OCI-LY1 (cell line): ENCODE measurements around the gene OAT.

Source experiments
- H2AFZ ChIP-seq: fragments of 200-600 bp; sonication (generic), shearing (Covaris generic); 2 replicates; pipeline ENCODE4 v1.6.0; 2014; ENCODE audit warnings: antibody characterized with exemption, mild to moderate bottlenecking, low read length
- H3F3A ChIP-seq: fragments of 200-600 bp; sonication (generic), shearing (Covaris generic); 2 replicates; pipeline ENCODE4 v1.6.0; 2014; ENCODE audit warnings: mild to moderate bottlenecking, antibody characterized with exemption, low read length, moderate library complexity; ENCODE audit not compliant: insufficient read depth
- H3K27ac ChIP-seq: fragments of 200-600 bp; sonication (generic); 2 replicates; pipeline ENCODE4 v1.5.1; 2014; ENCODE audit warnings: low read length, mixed run types, mild to moderate bottlenecking, low read depth; ENCODE audit not compliant: poor library complexity, severe bottlenecking
- H3K27me3 ChIP-seq: fragments of 200-600 bp; sonication (generic); 2 replicates; pipeline ENCODE4 v1.6.0; 2014; ENCODE audit warnings: antibody characterized with exemption, mild to moderate bottlenecking, low read length, moderate library complexity; ENCODE audit not compliant: insufficient read depth
- H3K36me3 ChIP-seq: fragments of 200-600 bp; sonication (generic); 2 replicates; pipeline ENCODE4 v1.6.1; 2014; ENCODE audit warnings: mild to moderate bottlenecking, antibody characterized with exemption, low read length, moderate library complexity, mixed read lengths; ENCODE audit not compliant: insufficient read depth
- H3K4me1 ChIP-seq: fragments of 200-600 bp; sonication (generic); 2 replicates; pipeline ENCODE4 v1.5.1; 2014; ENCODE audit warnings: mild to moderate bottlenecking, low read length, moderate library complexity; ENCODE audit not compliant: insufficient read depth, severe bottlenecking
- H3K4me2 ChIP-seq: fragments of 200-600 bp; sonication (generic), shearing (Covaris generic); 2 replicates; pipeline ENCODE4 v1.6.1; 2014; ENCODE audit warnings: low read length
- H3K4me3 ChIP-seq: fragments of 200-600 bp; sonication (generic); 2 replicates; pipeline ENCODE4 v1.5.1; 2014; ENCODE audit warnings: low read length, low read depth, mild to moderate bottlenecking, mixed read lengths; ENCODE audit not compliant: poor library complexity, severe bottlenecking
- H3K79me2 ChIP-seq: fragments of 200-600 bp; shearing (Covaris generic); 2 replicates; pipeline ENCODE4 v1.6.1; 2016; ENCODE audit warnings: mixed run types, low read length, mixed read lengths; ENCODE audit not compliant: insufficient read depth
- H3K9ac ChIP-seq: fragments of 200-600 bp; sonication (generic), shearing (Covaris generic); 2 replicates; pipeline ENCODE4 v1.6.1; 2014; ENCODE audit warnings: mild to moderate bottlenecking, low read length, mixed read lengths
- H3K9me2 ChIP-seq: fragments of 200-600 bp; sonication (generic), shearing (Covaris generic); 2 replicates; pipeline ENCODE4 v1.6.1; 2014; ENCODE audit warnings: low read depth, mild to moderate bottlenecking, low read length, mixed read lengths
- H3K9me3 ChIP-seq: fragments of 200-600 bp; shearing (Covaris generic); 2 replicates; pipeline ENCODE4 v1.6.1; 2014; ENCODE audit warnings: low read length, mixed read lengths
- H4K20me1 ChIP-seq: fragments of 200-600 bp; sonication (generic), shearing (Covaris generic); 2 replicates; pipeline ENCODE4 v1.6.0; 2016; ENCODE audit warnings: mild to moderate bottlenecking, low read length; ENCODE audit not compliant: insufficient read depth
- CTCF ChIP-seq: fragments of 200-600 bp; sonication (generic), shearing (Covaris generic); IDR thresholded peaks from 2 replicates; pipeline ENCODE4 v1.5.1; 2017; ENCODE audit warnings: mild to moderate bottlenecking, antibody characterized with exemption, low read length, moderate library complexity, mixed read lengths
- EZH2 ChIP-seq: fragments of 200-600 bp; sonication (generic), shearing (Covaris generic); IDR thresholded peaks from 2 replicates; pipeline ENCODE4 v1.8.0; 2017; ENCODE audit warnings: borderline replicate concordance, mixed run types, mild to moderate bottlenecking, antibody characterized with exemption, low read length, moderate library complexity, mixed read lengths

The OAT gene

DNA sequence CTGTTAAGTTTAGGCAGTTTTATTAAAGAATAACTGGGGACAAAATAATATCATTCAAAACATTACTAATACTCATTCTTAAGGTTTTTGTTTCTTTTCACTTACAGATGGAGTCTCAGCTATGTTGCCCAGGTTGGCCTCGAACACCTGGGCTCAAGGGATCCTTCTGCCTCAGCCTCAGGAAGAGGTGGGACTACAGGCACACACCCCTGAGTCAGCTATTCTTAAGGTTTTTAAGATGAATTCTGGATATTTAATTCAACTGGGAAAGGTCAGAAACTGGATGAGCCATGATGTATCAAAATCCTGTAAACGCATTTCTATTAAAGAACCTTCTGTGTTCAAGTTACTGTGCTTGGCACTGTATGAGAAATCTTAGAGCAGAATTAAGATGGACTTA lies 3.5 kb downstream of the OAT start:
- Histone ChIP-seq H3K79me2 (no peaks in the 10 kb centered on the region), H3K9me3 (no peaks in the 10 kb centered on the region), H3K27ac (no peak overlapping the region), H2AFZ (no peak overlapping the region), H3K4me3 (no peak overlapping the region), H3K9ac (no peak overlapping the region), H3K4me1 (peaks cover 25% of the 10 kb centered on the region), H3K36me3 (peaks cover 4% of the 10 kb centered on the region; the same call in 1 of the 2 replicates), H3K9me2 (no peaks in the 10 kb centered on the region), H3F3A (no peaks in the 10 kb centered on the region), H3K27me3 (no peaks in the 10 kb centered on the region; the same call in 1 of the 2 replicates), H3K4me2 (no peak overlapping the region), H4K20me1 (no peaks in the 10 kb centered on the region)
- TF ChIP-seq CTCF (no peak), EZH2 (no peak)

DNA sequence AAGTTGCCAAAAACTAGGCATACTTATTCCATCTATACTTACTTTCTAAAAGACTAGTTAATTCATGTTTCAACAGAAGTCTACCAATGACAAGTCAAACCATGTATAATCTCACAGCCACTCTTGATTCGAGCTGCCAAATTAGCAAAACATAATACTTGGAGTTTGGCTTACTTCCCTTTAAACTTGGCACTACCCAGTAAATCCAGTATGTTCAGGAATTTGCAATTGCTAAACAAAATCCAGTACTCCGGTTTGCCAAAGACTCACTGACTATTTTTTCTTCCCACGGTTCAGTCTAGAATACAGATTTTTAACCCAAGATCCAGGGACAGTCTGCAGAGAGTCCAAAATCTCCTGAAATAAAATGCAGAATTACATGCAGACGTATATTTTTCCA lies 4.6 kb downstream of the OAT start:
- no peak overlapping the region for H3K4me3 ChIP-seq
- TF ChIP-seq EZH2 = no peak
- TF ChIP-seq CTCF = no peak
- no peak overlapping the region for H3K4me2 ChIP-seq
- H3K9ac ChIP-seq = no peak overlapping the region
- H3F3A ChIP-seq = no peaks in the 10 kb centered on the region
- H2AFZ ChIP-seq = no peak overlapping the region
- no peaks in the 10 kb centered on the region for H3K9me2 ChIP-seq
- H3K27me3 ChIP-seq = no peaks in the 10 kb centered on the region
- peaks cover 5% of the 10 kb centered on the region; the same call in 1 of the 2 replicates for H3K36me3 ChIP-seq
- no peaks in the 10 kb centered on the region for H3K9me3 ChIP-seq
- no peaks in the 10 kb centered on the region for H4K20me1 ChIP-seq
- H3K27ac ChIP-seq = no peak overlapping the region
- H3K4me1 ChIP-seq = peaks cover 20% of the 10 kb centered on the region
- H3K79me2 ChIP-seq = no peaks in the 10 kb centered on the region

DNA sequence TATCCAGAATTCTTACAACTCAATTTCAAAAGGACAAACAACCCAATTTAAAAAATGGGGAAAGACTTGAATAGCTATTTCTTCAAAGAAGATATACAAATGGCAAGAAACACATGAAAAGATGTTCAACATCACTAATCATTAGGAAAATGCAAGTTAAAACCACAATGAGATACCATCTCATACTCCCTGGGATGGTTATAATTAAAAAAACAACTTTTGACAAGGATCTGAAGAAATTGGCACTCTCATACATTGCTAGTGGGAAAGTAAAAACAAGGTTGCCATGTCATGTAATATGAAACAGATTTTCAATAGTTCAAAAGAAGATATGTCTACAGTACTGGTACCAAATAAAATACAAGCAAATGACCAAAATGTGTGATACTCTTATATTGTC lies 9.0 kb downstream of the OAT start:
- no peaks in the 10 kb centered on the region for H4K20me1 ChIP-seq
- H3K79me2 ChIP-seq = no peaks in the 10 kb centered on the region
- H3K36me3 ChIP-seq = peaks cover 14% of the 10 kb centered on the region
- H2AFZ ChIP-seq = no peak overlapping the region
- no peaks in the 10 kb centered on the region for H3K9me3 ChIP-seq
- no peak overlapping the region for H3K27ac ChIP-seq
- H3K9me2 ChIP-seq = no peaks in the 10 kb centered on the region
- H3F3A ChIP-seq = no peaks in the 10 kb centered on the region
- H3K9ac ChIP-seq = no peak overlapping the region
- H3K4me2 ChIP-seq = no peak overlapping the region
- TF ChIP-seq EZH2 (no peak), CTCF (no peak)
- no peaks in the 10 kb centered on the region for H3K27me3 ChIP-seq
- no peak overlapping the region for H3K4me3 ChIP-seq
- H3K4me1 ChIP-seq = no peaks in the 10 kb centered on the region
